CD4-positive, alpha-beta T cell treated with Interleukin-17A for 4 hours (primary cell): ENCODE results near the gene IL10.
A peak's percentile ranks its signal among the peaks of the same experiment; 100 is the strongest.

Source experiments
- DNase-seq: peaks from one replicate; pipeline ENCODE4 v3.0.0-alpha.2; 2020; ENCODE audit warnings: mixed read lengths

The IL10 gene

DNA sequence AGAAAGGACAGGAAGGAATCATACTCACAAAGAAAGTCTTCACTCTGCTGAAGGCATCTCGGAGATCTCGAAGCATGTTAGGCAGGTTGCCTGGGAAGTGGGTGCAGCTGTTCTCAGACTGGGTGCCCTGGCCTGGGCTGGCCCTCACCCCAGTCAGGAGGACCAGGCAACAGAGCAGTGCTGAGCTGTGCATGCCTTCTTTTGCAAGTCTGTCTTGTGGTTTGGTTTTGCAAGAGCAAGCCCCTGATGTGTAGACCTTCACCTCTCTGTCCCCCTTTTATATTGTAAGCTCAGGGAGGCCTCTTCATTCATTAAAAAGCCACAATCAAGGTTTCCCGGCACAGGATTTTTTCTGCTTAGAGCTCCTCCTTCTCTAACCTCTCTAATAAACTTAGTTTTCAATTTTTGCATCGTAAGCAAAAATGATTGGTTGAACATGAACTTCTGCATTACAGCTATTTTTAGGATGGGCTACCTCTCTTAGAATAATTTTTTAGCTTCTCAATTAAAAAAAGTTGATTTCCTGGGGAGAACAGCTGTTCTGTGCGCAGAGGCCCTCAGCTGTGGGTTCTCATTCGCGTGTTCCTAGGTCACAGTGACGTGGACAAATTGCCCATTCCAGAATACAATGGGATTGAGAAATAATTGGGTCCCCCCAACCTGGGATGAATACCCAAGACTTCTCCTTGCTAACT, at the start of gene IL10:
TSS of gene IL10 (minus strand) at position 252 of the 695 bp plus-strand sequence. CDS start at position 193, 59 bp downstream.
- no peak for DNase-seq

DNA sequence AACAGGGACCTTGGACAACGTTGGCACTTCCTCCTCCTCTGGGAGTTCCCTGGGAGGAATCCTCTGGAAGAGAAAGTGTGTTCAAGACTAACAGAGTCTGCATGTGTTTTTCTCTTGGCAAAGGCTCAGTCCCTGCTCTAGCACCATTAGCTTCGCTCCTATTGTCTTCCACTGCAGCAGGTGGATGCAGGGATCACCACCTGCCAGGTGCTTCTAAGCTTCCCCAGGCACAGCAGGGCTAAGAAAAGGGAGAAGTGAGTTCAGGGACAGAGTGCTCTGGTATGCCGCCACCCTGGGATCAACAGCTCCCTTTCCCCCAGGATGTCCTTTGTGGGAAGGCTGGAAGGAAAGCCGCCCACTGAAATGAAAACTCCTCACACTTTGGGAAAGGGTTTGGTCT, 49.2 kb upstream of the IL10 start:
- DNase-seq = no peak

DNA sequence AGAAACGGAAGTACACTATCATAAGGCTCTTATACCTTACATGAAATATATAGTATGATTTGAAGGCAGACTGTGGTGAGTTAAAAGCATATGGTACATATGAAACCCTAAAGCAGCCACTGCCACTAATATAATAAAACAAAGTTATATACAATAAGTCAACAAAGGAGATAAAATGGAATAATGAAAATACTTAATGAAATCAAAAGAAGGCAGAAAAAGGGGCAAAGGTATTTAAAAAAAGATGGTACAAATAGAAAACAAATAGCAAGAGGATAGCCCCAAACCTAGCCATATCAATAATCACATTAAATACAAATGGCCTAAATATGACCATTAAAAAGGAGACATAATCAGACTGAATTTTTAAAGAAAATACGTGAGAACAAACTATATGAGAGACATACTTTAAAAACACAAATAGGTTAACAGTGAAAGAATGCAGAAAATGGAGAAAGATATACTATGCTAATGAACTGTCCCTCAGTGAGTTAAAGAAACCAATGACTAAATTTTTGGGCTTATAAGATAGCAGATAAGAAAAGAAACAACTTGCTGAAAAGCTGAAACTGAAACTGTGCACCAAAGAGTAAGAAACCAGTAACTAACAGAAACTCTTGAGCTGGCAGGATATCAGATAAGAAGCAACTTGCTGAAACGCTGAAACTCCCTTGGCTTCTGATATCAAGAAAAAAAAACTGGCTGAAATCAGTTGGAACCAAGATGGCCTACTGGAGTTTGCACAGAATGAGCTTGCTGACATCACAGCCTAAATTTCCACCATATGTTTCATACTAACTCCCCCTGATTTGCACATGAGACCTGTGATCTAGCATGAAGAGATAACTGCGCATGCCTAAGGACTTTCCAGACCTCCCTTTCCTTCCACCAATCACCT, 44.3 kb upstream of the IL10 start:
- peak; percentile 20 for DNase-seq

DNA sequence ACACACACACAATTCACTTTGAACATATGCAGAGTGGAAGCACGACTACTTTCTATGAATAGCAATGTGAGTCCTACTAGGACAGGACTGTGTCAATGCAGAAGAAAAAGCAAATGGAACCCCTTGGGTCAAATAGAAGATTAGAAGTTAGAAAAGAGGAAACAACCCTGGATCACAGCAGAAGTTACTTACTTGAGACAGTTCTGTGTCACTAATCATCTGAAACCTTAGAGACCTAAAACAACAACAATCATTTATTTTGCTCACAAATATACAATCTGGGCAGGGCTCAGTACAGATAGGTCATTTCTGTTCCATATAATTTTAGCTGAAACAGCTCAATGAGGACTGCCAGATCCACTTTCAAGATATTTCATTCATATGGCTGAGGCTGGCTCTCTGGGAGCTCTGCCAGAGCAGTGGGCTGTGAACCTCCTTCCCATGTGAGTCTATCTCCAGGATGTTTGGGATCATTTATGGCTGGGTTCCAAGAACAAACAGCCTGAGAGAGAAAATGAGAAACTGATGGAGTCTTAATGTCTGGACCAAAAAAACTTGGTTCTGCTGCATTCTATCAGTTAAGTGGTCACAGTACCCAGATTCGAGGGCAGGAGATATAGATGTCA, 42.5 kb upstream of the IL10 start:
- DNase-seq = no peak

DNA sequence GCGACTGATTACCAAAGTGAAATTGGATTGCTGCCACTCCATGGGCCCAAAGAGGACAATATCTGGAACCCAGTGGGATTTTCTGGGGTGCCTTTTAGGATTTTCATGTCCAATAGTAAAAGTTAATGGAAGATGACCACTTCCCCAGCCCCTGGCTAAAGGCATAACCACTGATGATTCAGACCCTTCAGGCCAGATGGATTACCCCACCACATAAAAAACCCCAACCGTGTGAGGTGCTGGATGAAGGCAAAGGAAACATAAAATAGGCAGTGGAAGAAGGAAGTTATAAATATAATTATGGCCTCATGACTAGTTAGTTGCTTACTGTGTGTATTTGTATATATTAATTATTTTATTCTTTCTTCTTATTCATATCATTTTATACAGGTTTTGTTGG, 40.2 kb upstream of the IL10 start:
- no peak for DNase-seq

DNA sequence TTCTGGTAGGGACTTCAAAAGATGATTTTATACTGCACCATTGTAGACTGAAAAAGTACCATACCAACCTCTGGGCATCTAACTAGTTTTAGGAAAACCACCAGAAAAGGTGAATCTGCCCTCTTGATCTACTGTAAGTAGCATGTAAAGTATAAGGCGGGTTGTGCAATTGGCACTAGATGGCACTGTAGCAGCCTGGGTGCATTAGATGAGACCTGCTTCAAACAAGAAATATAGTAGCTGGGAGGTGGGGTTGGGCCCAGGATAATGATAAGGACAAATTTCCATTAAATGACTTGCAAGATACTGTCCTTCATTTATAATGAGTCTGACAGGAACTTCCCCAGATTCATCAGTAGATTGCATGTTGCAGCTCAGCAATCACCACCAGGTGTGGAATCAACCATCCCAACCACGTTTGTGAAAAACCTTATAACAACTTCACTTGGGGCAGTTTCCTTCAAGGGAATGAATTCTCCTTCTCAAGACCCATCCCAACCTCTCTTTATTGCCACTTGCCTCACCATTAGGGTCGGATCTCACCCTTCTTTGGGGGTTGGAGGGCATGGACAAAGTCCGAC, 37.3 kb upstream of the IL10 start:
- DNase-seq = peak; percentile 61

DNA sequence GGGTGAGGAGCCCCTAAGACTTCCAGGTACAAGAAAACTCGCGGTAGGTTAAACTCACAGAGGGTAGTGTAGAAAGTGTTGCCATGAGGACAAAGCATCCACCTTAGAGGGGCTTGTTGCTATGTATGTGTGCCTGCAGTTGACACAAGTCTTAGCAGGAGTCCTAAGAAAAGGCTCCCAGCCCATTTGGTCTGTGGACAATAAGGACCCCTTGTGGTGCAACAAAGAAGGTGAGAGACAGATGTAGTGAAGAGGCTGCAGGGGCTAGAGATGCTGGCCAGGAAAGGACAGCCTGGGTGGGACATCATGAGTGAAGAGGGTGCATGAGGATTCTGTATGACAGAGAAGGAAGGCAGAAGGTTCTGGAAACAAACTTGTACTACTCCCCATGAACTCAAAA, 36.3 kb upstream of the IL10 start:
- DNase-seq = peak; percentile 62

DNA sequence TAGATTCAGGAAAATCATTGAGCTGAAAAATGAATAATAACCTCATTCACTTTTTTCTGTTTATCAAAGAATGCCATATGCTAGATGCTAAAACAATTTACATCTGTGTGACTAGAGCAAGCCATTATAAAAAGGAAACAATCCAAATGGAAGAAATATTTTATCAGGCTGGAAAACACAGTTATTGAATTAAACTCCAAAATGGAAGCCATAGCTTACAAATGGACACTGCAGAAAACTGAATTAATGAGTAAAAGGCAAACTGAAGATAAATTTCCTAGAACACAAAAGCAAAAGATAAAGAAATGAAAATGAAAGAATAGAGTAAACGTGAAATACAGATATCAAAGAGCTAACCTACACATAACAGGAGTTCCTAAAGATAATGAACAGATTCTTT, 33.1 kb upstream of the IL10 start:
- no peak for DNase-seq

DNA sequence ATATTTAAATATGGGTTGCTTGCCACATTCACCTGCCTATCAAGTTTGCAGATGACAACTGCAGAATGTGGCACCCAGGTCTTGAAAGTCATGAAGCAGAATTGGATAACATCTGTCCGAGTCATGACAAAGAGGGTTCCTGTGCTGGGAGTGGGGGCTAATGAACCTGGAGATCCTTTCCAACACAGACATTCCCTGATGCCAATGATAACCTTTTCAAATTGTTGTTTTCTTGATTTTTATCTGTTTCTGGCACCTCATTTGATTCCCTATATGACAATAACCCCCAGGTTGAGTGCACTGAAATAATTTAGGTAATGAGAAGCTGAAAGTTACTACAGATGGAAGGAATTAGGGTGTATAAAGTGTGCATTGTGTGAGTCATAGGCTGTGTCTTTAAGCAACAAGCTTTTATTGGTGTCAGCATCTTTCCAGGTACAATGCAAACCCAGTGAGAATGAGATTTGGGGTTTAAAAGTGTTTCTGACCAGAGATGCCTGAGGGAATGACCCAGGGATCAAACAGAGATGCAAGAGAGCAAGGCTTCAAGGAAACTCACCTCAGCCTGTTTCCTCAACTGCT, 32.0 kb upstream of the IL10 start:
- DNase-seq = no peak

DNA sequence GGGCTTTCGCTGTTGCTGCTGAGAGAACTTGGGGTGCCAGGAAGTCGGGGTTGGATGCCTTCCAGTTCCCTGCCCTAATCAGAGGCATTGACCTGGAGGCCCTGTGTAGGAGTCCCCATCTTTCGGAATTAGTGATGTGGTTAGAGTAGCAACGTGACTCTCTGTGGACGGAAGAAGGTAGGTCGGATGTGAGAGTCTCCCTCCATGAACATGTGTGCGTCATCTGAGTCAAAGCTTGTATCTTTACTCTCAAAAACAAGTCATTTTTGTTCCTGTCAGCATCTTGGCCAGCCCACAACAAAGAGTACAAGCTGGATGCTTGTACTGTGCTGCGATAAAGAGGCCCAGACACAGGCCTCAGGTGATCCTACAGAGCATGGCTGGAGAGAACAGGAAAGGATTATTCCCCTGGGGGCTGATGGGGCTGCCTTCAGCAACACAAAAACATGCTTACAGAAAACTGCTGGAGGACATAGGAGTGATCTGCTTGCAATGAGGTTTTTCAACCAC, 31.0 kb upstream of the IL10 start:
- DNase-seq = peak; percentile 79

DNA sequence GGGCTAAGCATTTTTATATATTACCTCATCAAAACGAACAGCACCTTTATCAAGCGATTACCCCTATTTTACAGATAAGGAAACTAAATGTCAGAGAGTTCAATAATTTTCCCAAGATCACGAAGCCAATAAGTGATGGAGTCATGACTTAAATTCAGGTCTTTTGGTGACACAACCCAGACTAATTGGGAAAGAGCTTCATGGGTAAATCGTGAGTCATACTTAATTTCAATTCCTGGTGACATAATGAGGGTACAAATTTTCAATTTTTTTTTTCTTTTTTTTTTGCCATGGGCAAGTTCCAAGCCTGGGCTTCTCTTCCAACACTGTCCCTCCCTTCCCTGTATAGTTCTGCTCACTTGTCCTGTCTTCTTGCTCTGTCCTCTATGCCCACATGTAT, 30.1 kb upstream of the IL10 start:
- no peak for DNase-seq

DNA sequence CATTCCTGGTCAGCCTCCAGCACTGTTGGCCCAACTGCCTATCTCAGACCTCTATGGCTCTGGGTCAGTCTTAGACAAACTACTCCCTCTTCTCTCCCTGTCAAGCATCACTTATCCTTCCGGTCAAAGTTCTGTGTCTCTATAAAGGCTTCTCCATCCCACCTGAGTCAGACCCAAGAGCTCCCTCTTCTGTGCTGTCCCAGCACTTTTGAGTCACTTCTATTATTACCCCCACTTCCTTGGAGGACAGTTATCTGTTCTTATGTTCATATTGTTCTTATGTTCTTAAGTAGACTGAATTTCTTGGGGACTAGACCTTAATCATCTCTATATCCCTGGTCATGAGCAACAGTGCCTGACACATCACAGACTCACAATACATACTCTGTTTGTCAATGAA, 29.2 kb upstream of the IL10 start:
- no peak for DNase-seq

DNA sequence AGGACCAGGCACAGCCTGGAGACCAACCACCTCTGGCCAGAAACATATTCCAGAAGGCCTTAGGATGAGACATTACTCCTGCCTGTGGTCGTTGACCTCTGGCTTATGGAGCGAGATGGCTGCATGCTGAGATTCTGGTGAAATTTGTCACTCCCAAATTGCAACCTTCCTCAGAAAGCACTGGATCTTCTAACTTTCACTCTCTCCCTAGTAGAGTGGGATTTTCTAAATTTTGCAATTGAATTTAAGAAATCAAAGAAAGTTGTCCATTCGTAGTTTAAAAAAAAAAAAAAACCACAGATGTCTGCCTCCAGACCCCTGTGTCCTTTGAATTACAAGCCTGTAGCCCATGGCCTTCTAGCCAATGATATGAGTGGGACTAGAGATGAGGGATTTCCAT, 28.6 kb upstream of the IL10 start:
- no peak for DNase-seq

DNA sequence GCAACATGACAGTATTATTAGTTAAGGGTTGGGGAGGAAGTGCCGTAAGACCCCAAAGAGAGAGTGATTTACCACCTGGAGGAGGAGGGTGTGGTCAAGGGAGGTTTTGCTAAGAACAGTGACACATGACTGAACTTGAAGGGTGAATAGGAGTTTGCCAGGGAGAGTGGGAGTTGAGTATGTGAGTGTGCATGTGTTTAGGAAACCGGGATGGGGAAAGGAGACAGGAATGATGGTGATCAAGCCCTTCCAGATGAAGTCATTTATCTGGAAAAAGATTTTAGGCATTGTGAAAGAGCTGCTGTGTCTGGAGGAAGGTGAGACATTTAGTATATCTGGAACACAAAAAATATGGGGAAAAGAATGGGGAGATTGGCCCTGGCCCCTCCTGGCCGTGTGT, 28.1 kb upstream of the IL10 start:
- no peak for DNase-seq

DNA sequence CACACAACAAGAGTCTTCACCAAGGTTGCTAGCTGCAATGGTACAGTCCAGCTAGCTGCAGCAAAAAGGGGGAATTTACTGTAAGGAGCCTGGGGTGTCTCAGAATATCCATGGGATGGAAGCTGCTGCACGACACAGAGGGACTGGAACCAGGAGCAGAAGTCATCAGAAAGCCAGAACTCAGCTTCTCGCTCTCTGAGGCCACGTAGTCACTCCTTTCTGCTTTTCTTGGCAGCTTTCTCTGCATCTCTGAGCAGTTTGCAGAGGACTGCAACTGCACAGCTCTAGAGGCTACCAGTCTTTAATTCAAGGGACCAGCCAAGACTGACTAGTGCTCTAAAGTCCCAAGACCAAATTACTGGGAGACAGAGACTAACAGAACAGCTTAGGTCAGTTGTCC, 27.0 kb upstream of the IL10 start:
- no peak for DNase-seq

DNA sequence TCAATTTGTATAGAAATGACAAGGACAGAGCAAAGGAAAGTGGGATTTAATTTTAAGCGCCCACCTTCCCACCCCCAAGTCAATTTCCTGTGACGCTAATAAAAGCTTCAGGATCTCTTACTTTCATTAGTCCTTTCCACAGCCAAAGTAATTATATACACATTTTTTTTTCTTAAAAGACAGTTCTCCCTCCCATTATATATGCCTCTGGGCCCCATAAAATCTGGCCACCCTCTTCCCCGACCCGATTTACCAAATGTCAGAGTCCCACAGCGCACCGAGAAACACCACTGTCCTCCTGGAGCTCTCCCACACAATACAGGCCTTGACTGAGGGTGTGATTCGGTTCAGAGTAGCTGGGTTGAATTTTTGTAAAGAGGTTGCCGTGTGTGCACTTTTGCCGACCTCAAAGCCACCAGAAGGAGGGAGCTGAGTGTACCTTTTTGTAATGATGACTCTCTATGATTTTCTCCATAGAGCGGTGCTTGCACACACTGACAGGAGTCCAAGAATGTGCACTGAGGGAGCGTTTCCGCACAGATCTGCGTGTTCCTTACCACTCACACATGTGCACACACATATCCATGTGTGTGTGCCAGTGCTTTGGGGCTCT, 26.2 kb upstream of the IL10 start:
- DNase-seq = no peak

DNA sequence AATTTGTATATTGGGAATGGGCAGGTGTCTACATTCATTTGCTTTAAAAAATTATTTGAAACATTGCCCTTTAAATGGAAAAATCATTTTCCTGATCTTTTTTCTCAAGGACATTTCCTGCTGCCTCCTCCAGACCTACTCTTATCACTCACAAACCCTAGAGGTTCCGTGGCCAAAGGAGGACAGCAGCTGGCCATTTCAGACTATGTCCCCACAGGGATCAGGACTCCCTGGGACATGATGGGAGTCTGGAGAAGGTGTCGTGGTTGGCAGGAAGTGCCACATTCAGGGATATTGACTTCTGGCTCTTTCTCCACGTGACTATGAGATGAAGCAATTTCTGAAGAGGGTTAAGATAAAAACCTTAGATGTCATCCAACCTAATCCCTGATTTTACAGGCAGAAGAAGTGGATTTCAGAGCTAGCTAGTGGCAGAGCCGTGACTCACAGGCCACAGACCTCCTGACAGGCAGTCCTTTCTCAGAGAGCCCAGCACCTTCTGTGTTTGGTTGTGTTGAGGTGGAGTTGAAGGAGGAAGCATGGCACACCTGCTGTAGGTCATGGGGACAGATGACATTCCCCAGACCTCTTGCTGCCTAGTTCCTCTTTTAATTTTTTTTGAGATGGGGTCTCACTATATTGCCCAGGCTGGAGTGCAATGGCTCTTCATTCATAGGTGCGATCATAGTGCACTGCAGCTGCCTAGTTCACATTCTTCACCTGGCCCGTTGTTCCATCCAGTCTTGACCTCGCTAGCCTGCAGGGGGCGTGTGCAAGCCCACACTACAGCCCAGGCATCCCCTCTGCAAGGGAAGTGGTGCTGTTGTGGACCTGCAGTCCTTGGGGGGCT, 25.5 kb upstream of the IL10 start:
- DNase-seq = peak; percentile 57

DNA sequence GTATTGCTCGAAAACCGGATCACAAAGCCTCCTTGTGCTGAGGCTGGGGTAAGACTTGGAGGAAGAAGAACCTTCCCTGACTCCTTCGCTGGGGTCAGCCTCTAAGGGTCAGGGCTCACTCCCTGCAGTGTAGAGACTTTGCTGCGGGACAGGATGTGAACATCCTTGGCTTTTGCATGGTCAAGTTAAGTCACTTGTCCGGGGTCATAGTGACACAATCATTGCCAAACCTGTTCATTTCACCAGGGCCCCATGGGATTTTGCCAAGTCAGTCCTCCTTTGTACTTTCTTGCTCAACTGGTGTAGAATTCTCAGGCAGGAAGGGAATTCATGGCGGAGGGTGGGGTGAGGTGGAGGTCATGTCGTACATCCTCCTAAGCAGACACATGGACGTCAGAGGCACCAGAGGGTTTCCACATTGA, 24.7 kb upstream of the IL10 start:
- no peak for DNase-seq

DNA sequence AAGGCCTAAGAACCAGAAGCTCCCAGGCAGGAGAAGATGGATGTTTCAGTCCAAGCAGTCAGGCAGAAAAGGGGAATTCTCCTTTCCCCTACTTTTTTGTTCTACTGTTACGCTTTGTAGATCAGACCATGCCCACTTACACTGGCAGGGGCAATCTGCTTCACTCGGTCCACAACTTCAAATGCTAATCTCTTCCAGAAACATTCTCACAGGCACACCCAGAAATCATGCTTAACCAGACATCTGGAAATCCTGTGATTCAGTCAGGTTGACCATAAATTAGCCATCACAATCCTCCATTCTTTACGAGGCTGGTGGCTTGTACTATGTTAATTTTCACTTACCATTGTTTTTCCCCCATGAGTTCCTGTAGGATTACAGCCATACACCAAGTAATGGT, 23.8 kb upstream of the IL10 start:
- DNase-seq = no peak

DNA sequence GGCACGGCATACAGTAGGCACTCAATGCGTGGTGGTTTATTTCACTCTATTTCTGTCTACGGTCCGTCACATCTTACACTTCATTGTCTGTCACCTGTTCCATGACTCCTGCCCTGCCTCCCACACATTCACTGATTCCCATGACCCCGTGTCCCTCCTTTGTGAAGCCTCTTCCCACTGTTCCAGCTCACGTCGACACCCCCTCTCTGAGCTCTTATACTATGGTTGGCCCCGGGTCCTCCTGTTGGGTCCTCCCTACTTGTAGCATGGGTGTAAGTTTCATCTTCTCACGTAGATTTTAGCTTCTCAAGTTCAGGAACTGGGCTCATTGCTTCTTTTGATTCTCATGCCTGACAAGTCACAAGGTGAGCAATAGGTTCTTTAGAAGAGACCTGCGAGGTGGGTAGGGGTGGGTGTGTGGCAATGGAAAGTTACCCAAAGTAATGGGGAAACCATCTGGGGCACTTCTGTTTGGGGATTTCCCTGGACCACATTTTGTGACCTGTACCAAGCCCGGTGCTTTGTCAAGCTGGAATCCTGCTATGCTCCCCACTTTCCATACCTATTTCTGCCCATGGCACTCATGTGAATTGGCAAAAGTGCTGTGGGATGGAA, 22.1 kb upstream of the IL10 start:
- DNase-seq = no peak

DNA sequence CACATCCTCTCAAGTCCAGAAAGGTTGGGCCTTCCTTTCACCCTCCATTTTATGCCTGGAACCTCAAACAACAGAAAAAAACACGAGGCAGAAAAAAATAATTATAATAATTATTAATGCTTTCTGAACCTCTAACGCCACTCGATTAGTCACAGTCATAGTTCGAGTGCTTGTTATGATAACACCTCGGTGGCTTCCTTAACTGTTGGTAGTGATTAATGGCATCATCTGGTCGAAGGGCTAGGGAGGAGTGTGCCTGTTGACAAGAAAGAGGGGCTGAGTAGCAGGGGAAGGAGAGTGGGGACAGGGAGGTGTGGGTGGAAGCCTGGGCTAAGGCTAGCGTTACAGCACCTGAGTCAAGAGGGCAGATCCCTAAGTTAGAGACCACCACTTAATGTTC, 21.3 kb upstream of the IL10 start:
- DNase-seq = no peak
